ENCODE measurements around the gene FLRT2. TPM values are rescaled to one million over a fixed set of nuclear protein-coding genes. Genes with fewer than 3 reads are reported as not detected.

Gene FLRT2
- total RNA-seq, 1 experiment from 2014 or later = 13.2 TPM

DNA sequence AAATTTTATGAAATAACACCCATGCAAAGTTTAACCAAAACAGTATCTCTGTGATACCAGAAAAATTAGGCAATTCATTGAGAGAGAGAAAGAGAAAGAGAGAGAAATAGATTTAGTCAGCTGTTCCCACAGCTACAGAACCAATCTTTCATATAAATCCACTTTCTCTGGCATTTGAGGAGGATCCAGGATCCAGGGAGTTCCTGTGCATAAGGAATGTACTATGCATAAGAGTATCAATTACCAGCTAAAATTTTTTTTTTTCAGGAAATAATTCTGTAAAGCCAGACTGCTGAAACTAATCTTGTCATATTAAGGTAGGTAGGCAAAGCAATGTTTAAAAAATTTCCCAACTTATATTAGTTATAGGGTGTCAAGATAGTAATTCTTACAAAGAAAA is 133.7 kb downstream of the FLRT2 start (continued):
- TF ChIP-seq ZBTB43 (CRISPR knock-in tag; IDR thresholded peaks at IDR 0.05) (no peak), E2F4 (CRISPR knock-in tag; IDR thresholded peaks at IDR 0.05; ENCODE audit: borderline replicate concordance, low read depth) (no peak)
- TF ChIP-seq, protein P1, sequence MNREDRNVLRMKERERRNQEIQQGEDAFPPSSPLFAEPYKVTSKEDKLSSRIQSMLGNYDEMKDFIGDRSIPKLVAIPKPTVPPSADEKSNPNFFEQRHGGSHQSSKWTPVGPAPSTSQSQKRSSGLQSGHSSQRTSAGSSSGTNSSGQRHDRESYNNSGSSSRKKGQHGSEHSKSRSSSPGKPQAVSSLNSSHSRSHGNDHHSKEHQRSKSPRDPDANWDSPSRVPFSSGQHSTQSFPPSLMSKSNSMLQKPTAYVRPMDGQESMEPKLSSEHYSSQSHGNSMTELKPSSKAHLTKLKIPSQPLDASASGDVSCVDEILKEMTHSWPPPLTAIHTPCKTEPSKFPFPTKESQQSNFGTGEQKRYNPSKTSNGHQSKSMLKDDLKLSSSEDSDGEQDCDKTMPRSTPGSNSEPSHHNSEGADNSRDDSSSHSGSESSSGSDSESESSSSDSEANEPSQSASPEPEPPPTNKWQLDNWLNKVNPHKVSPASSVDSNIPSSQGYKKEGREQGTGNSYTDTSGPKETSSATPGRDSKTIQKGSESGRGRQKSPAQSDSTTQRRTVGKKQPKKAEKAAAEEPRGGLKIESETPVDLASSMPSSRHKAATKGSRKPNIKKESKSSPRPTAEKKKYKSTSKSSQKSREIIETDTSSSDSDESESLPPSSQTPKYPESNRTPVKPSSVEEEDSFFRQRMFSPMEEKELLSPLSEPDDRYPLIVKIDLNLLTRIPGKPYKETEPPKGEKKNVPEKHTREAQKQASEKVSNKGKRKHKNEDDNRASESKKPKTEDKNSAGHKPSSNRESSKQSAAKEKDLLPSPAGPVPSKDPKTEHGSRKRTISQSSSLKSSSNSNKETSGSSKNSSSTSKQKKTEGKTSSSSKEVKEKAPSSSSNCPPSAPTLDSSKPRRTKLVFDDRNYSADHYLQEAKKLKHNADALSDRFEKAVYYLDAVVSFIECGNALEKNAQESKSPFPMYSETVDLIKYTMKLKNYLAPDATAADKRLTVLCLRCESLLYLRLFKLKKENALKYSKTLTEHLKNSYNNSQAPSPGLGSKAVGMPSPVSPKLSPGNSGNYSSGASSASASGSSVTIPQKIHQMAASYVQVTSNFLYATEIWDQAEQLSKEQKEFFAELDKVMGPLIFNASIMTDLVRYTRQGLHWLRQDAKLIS (CRISPR knock-in tag; IDR thresholded peaks at IDR 0.05; ENCODE audit: borderline replicate concordance) = no peak

DNA sequence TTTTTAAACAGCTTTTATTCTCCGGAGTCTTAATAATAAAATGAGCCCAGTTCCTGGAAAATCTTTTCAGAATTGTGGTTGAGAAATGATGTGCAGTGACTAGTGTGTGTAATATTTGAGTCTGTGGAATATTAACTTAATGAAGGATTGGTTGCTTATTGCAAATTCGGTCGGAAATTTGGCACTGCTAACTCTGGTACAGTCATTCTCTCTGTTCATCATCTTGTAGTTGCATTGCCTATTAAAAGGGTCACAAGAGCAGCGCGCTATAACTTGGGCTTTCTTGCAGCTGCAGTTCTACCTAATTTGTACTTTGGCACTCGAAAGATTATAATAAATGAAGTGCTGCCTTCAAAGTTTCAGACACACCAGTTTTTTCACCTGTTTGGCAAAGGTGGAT is 146.0 kb downstream of the FLRT2 start:
- ATAC-seq = no peak
- no peak for DNase-seq (ENCODE audit: low spot score)
- H3K36me3 Mint-ChIP-seq = no peaks in the 10 kb centered on the region
- H3K4me1 Mint-ChIP-seq = no peaks in the 10 kb centered on the region
- POLR2A ChIA-PET = no interaction called here
- CTCF ChIA-PET = no interaction called here
- no peaks in the 10 kb centered on the region for H3K9me3 Mint-ChIP-seq
- H3K27me3 Mint-ChIP-seq (ENCODE audit: low read depth) = no peaks in the 10 kb centered on the region
- H3K27ac Mint-ChIP-seq = no peak overlapping the region
- H3K4me3 Mint-ChIP-seq = no peak overlapping the region
- TF ChIP-seq, protein P2, sequence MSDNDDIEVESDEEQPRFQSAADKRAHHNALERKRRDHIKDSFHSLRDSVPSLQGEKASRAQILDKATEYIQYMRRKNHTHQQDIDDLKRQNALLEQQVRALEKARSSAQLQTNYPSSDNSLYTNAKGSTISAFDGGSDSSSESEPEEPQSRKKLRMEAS (CRISPR knock-in tag; IDR thresholded peaks at IDR 0.05) = no peak
- TF ChIP-seq, protein P3, sequence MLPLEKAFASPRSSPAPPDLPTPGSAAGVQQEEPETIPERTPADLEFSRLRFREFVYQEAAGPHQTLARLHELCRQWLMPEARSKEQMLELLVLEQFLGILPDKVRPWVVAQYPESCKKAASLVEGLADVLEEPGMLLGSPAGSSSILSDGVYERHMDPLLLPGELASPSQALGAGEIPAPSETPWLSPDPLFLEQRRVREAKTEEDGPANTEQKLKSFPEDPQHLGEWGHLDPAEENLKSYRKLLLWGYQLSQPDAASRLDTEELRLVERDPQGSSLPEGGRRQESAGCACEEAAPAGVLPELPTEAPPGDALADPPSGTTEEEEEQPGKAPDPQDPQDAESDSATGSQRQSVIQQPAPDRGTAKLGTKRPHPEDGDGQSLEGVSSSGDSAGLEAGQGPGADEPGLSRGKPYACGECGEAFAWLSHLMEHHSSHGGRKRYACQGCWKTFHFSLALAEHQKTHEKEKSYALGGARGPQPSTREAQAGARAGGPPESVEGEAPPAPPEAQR (CRISPR knock-in tag; IDR thresholded peaks at IDR 0.05) = no peak
- TF ChIP-seq RORB (CRISPR knock-in tag; IDR thresholded peaks at IDR 0.05) = no peak
- TF ChIP-seq, protein P4, sequence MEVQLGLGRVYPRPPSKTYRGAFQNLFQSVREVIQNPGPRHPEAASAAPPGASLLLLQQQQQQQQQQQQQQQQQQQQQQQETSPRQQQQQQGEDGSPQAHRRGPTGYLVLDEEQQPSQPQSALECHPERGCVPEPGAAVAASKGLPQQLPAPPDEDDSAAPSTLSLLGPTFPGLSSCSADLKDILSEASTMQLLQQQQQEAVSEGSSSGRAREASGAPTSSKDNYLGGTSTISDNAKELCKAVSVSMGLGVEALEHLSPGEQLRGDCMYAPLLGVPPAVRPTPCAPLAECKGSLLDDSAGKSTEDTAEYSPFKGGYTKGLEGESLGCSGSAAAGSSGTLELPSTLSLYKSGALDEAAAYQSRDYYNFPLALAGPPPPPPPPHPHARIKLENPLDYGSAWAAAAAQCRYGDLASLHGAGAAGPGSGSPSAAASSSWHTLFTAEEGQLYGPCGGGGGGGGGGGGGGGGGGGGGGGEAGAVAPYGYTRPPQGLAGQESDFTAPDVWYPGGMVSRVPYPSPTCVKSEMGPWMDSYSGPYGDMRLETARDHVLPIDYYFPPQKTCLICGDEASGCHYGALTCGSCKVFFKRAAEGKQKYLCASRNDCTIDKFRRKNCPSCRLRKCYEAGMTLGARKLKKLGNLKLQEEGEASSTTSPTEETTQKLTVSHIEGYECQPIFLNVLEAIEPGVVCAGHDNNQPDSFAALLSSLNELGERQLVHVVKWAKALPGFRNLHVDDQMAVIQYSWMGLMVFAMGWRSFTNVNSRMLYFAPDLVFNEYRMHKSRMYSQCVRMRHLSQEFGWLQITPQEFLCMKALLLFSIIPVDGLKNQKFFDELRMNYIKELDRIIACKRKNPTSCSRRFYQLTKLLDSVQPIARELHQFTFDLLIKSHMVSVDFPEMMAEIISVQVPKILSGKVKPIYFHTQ (CRISPR knock-in tag; IDR thresholded peaks at IDR 0.05) = no peak
- no peak for TF ChIP-seq NR3C1 (CRISPR knock-in tag; conservative IDR thresholded peaks at IDR 0.05; ENCODE audit: low read depth)
- no peak for TF ChIP-seq FOXJ3 (CRISPR knock-in tag; IDR thresholded peaks at IDR 0.05; ENCODE audit: borderline replicate concordance)
- no peak for TF ChIP-seq OVOL2 (CRISPR knock-in tag; IDR thresholded peaks at IDR 0.05; ENCODE audit: borderline replicate concordance)

- H3K27me3 Mint-ChIP-seq (ENCODE audit: low read depth) = no peaks in the 10 kb centered on the region
Observed at GRCh38 chr14:85686908-85687307, 157.0 kb downstream of the FLRT2 start.

More at GRCh38 chr14:85686908-85687307, 157.0 kb downstream of the FLRT2 start:
- Mint-ChIP-seq H3K27ac (no peak overlapping the region), H3K4me1 (no peaks in the 10 kb centered on the region), H3K4me3 (no peak overlapping the region), H3K36me3 (no peaks in the 10 kb centered on the region), H3K9me3 (peaks cover 4% of the 10 kb centered on the region; the same call in 1 of the 2 replicates)
- ATAC-seq = no peak
- ChIA-PET POLR2A (no interaction called here), CTCF (no interaction called here)
- TF ChIP-seq, protein P5, sequence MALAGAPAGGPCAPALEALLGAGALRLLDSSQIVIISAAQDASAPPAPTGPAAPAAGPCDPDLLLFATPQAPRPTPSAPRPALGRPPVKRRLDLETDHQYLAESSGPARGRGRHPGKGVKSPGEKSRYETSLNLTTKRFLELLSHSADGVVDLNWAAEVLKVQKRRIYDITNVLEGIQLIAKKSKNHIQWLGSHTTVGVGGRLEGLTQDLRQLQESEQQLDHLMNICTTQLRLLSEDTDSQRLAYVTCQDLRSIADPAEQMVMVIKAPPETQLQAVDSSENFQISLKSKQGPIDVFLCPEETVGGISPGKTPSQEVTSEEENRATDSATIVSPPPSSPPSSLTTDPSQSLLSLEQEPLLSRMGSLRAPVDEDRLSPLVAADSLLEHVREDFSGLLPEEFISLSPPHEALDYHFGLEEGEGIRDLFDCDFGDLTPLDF (CRISPR knock-in tag; IDR thresholded peaks at IDR 0.05) = no peak
- TF ChIP-seq ZNF281 (CRISPR knock-in tag; IDR thresholded peaks at IDR 0.05) (no peak), ZBTB43 (CRISPR knock-in tag; IDR thresholded peaks at IDR 0.05) (no peak), ATF2 (CRISPR knock-in tag; IDR thresholded peaks at IDR 0.05; ENCODE audit: borderline replicate concordance, low read depth) (no peak)
- DNase-seq (ENCODE audit: low spot score) = no peak
